GM23338 (cell line): ENCODE data around the gene HTT. TPM values are rescaled to one million over a fixed set of nuclear protein-coding genes. Genes with fewer than 3 reads are reported as not detected.

ENCODE experiments used
- ATAC-seq: fragments of 200-7000 bp; cut with Tn5 transposase; 3 replicates; pipeline ENCODE4 v1.9.1; 2020
- DNase-seq: peaks from one replicate; pipeline ENCODE4 v3.0.0-alpha.2; 2015; ENCODE audit warnings: low spot score
- H2AFZ ChIP-seq: fragments of 200-600 bp; sonication (generic); 2 replicates; pipeline ENCODE4 v1.8.0; 2016; ENCODE audit warnings: antibody characterized with exemption, mild to moderate bottlenecking, moderate library complexity
- H3F3A ChIP-seq: fragments of 200-600 bp; sonication (generic); replicated peaks from 2 replicates; pipeline ENCODE4 v1.8.0; 2017; ENCODE audit warnings: antibody characterized with exemption, mixed run types, low read depth
- H3K27ac ChIP-seq: fragments of 200-600 bp; sonication (generic); 2 replicates; pipeline ENCODE4 v1.6.1; 2016; ENCODE audit warnings: low read depth
- H3K27me3 ChIP-seq: fragments of 200-600 bp; sonication (generic); 2 replicates; pipeline ENCODE4 v1.8.0; 2016; ENCODE audit warnings: mild to moderate bottlenecking, mixed run types, moderate library complexity; ENCODE audit not compliant: insufficient read depth
- H3K36me3 ChIP-seq: fragments of 200-600 bp; sonication (generic); 2 replicates; pipeline ENCODE4 v1.8.0; 2016; ENCODE audit warnings: mild to moderate bottlenecking; ENCODE audit not compliant: insufficient read depth
- H3K4me1 ChIP-seq: fragments of 200-600 bp; sonication (generic); 2 replicates; pipeline ENCODE4 v1.8.0; 2016; ENCODE audit warnings: mild to moderate bottlenecking, moderate library complexity; ENCODE audit not compliant: insufficient read depth
- H3K4me2 ChIP-seq: fragments of 200-600 bp; sonication (generic); 2 replicates; pipeline ENCODE4 v1.7.1; 2017; ENCODE audit warnings: mixed run types
- H3K4me3 ChIP-seq: fragments of 200-600 bp; sonication (generic); 2 replicates; pipeline ENCODE4 v1.6.1; 2016; ENCODE audit warnings: mixed run types
- H3K79me2 ChIP-seq: fragments of 200-600 bp; sonication (generic); replicated peaks from 2 replicates; pipeline ENCODE4 v1.8.0; 2017; ENCODE audit warnings: mild to moderate bottlenecking; ENCODE audit not compliant: insufficient read depth
- H3K9me2 ChIP-seq: fragments of 200-600 bp; sonication (generic); 2 replicates; pipeline ENCODE4 v1.8.0; 2017; ENCODE audit not compliant: insufficient read depth
- H4K20me1 ChIP-seq: fragments of 200-600 bp; sonication (generic); replicated peaks from 2 replicates; pipeline ENCODE4 v1.8.0; 2017; ENCODE audit warnings: mild to moderate bottlenecking; ENCODE audit not compliant: insufficient read depth
- H3K27ac Mint-ChIP-seq: 2 replicates; pipeline ENCODE4 v1.8.0; 2020; ENCODE audit warnings: inconsistent platforms, mild to moderate bottlenecking, moderate library complexity, mixed read lengths
- H3K27me3 Mint-ChIP-seq: 3 replicates; pipeline ENCODE4 v1.8.0; 2022; ENCODE audit warnings: low read depth, mild to moderate bottlenecking, moderate library complexity, mixed read lengths, inconsistent platforms; ENCODE audit not compliant: insufficient read depth, poor library complexity
- H3K36me3 Mint-ChIP-seq: 3 replicates; pipeline ENCODE4 v1.8.0; 2021; ENCODE audit warnings: low read depth, mild to moderate bottlenecking, inconsistent platforms, moderate library complexity, mixed read lengths
- H3K4me1 Mint-ChIP-seq: 3 replicates; pipeline ENCODE4 v1.8.0; 2020; ENCODE audit warnings: mild to moderate bottlenecking, inconsistent platforms, mixed read lengths
- H3K4me3 Mint-ChIP-seq: 3 replicates; pipeline ENCODE4 v1.8.0; 2021; ENCODE audit warnings: moderate library complexity, mild to moderate bottlenecking, inconsistent platforms, mixed read lengths
- H3K9me3 Mint-ChIP-seq: 3 replicates; pipeline ENCODE4 v1.8.0; 2020; ENCODE audit warnings: moderate library complexity, mild to moderate bottlenecking, inconsistent platforms, mixed read lengths
- CTCF ChIP-seq, 2 experiments: fragments of 200-600 bp in 1 of 2; sonication (generic) in 1 of 2; conservative IDR thresholded peaks; 2 replicates each; pipeline versions ENCODE4 v1.5.1 to v1.6.1; 2016 to 2017; ENCODE audit warnings: antibody characterized with exemption in 2 of 2, low read depth in 2 of 2, mild to moderate bottlenecking in 2 of 2, moderate library complexity in 1 of 2
- EZH2 ChIP-seq: fragments of 200-600 bp; sonication (generic); IDR thresholded peaks from one replicate; pipeline ENCODE4 v1.8.0; 2017; ENCODE audit warnings: antibody characterized with exemption, mild to moderate bottlenecking, low read depth; ENCODE audit not compliant: unreplicated experiment
- EZH2phosphoT487 ChIP-seq: fragments of 200-600 bp; sonication (generic); IDR thresholded peaks from one replicate; pipeline ENCODE4 v1.8.1; 2018; ENCODE audit warnings: antibody characterized with exemption; ENCODE audit not compliant: unreplicated experiment
- JUNB ChIP-seq: IDR thresholded peaks from one replicate; pipeline ENCODE4 v1.6.1; 2016; ENCODE audit warnings: antibody characterized with exemption; ENCODE audit not compliant: unreplicated experiment
- NANOG ChIP-seq: IDR thresholded peaks from 2 replicates; pipeline ENCODE4 v1.6.1; 2016; ENCODE audit warnings: antibody characterized with exemption, borderline replicate concordance
- POLR2AphosphoS5 ChIP-seq: IDR thresholded peaks from 2 replicates; pipeline ENCODE4 v1.6.1; 2016; ENCODE audit warnings: antibody characterized with exemption, low read depth
- REST ChIP-seq: IDR thresholded peaks from one replicate; pipeline ENCODE4 v1.6.1; 2018; ENCODE audit warnings: antibody characterized with exemption; ENCODE audit not compliant: unreplicated experiment
- STAT1 ChIP-seq: IDR thresholded peaks from one replicate; pipeline ENCODE4 v1.6.1; 2016; ENCODE audit warnings: antibody characterized with exemption; ENCODE audit not compliant: unreplicated experiment
- ZNF114 ChIP-seq: fragments of 250-450 bp; sonication (Bioruptor Pico); IDR thresholded peaks from 2 replicates; pipeline ENCODE4 v1.5.0; 2020; ENCODE audit warnings: mild to moderate bottlenecking, moderate library complexity
- ZNF331 ChIP-seq: fragments of 250-450 bp; sonication (Bioruptor Pico); IDR thresholded peaks from 2 replicates; pipeline ENCODE4 v1.5.0; 2020; ENCODE audit warnings: low read depth, mild to moderate bottlenecking, moderate library complexity
- polyA plus RNA-seq: library from polyadenylated mRNA; unstranded; fragments of >200 nt; fragmentation: Nextera tagmentation; extraction: Ambion mirVana; gene quantifications from 2 replicates; pipeline ENCODE4 v1.2.1, GENCODE V29; 2016
- total RNA-seq: library from RNA; depleted of rRNA; stranded (reverse); fragments of >200 nt; shearing (Covaris generic); gene quantifications from 2 replicates; pipeline ENCODE4 v1.2.3, GENCODE V29; 2014

HTT gene
- total and polyA plus RNA-seq, 2 experiments from 2014 or later = 26.6 to 67.7 TPM

- H3K36me3 Mint-ChIP-seq = peaks cover 77% of the 10 kb centered on the region
- H3F3A ChIP-seq = 0 out of 2 replicates have a peak, but pooled peaks cover 4% of the 10 kb centered on the region
Observed at GRCh38 chr4:3232001-3232400, 157.5 kb downstream of the HTT start.

More at GRCh38 chr4:3232001-3232400, 157.5 kb downstream of the HTT start:
- Histone ChIP-seq H4K20me1 (peaks cover 11% of the 10 kb centered on the region), H3K4me3 (no peak overlapping the region), H3K79me2 (no peaks in the 10 kb centered on the region), H3K27ac (no peak overlapping the region), H3K36me3 (peaks cover 16% of the 10 kb centered on the region), H3K9me2 (no peaks in the 10 kb centered on the region), H3K27me3 (no peaks in the 10 kb centered on the region), H3K4me2 (no peak overlapping the region), H2AFZ (no peak overlapping the region), H3K4me1 (peaks cover 2% of the 10 kb centered on the region)
- TF ChIP-seq EZH2phosphoT487 (no peak), NANOG (no peak), REST (no peak), STAT1 (no peak), EZH2 (no peak), JUNB (no peak), CTCF (conservative IDR thresholded peaks at IDR 0.05; ENCODE audit: low read depth in 2 of 2) (no peak), ZNF114 (CRISPR knock-in tag) (no peak), POLR2AphosphoS5 (no peak), ZNF331 (CRISPR knock-in tag) (no peak)
- Mint-ChIP-seq H3K4me1 (peaks cover 1% of the 10 kb centered on the region; the same call in 1 of the 3 replicates), H3K27ac (no peak overlapping the region), H3K27me3 (peaks cover 14% of the 10 kb centered on the region), H3K9me3 (peaks cover 4% of the 10 kb centered on the region; the same call in 2 of the 3 replicates), H3K4me3 (no peak overlapping the region)
- no peak for DNase-seq
- ATAC-seq = no peak
